ENCODE data around the gene UBR2.

UBR2 gene

GRCh38 chr6:42714098-42714761 is 150.4 kb downstream of the UBR2 start:
- Histone ChIP-seq H3K27ac (no peak overlapping the region), H3K27me3 (no peaks in the 10 kb centered on the region), H3K36me3 (no peaks in the 10 kb centered on the region), H3K9me3 (no peaks in the 10 kb centered on the region), H3K4me1 (ENCODE audit: control insufficient read depth in 1 of 2, insufficient read depth in 1 of 2, low read depth in 1 of 2, low read length in 1 of 2) (no peaks in the 10 kb centered on the region), H3K4me3 (ENCODE audit: low read depth in 1 of 2, low read length in 1 of 2) (no peak overlapping the region)
- no peak for TF ChIP-seq CTCF (IDR thresholded peaks at IDR 0.05)

- Histone ChIP-seq H3K27ac (no peak overlapping the region), H3K36me3 (no peaks in the 10 kb centered on the region), H3K9me3 (no peaks in the 10 kb centered on the region), H3K4me1 (ENCODE audit: control insufficient read depth in 1 of 2, insufficient read depth in 1 of 2, low read depth in 1 of 2, low read length in 1 of 2) (no peaks in the 10 kb centered on the region), H3K27me3 (peaks cover 11% of the 10 kb centered on the region), H3K4me3 (ENCODE audit: low read depth in 1 of 2, low read length in 1 of 2) (no peak overlapping the region)
- TF ChIP-seq CTCF (IDR thresholded peaks at IDR 0.05), result no peak
These were observed 152.0 kb downstream of the UBR2 start for GRCh38 chr6:42715871-42716270.

- H3K27ac ChIP-seq, result no peak overlapping the region
- H3K4me1 ChIP-seq (ENCODE audit: control insufficient read depth in 1 of 2, insufficient read depth in 1 of 2, low read depth in 1 of 2, low read length in 1 of 2), result no peaks in the 10 kb centered on the region
- H3K36me3 ChIP-seq, result no peaks in the 10 kb centered on the region
- H3K27me3 ChIP-seq, result peaks cover 24% of the 10 kb centered on the region
- H3K9me3 ChIP-seq, result no peaks in the 10 kb centered on the region
- H3K4me3 ChIP-seq (ENCODE audit: low read depth in 1 of 2, low read length in 1 of 2), result no peak overlapping the region
- no peak for TF ChIP-seq CTCF (IDR thresholded peaks at IDR 0.05)
These were observed 156.9 kb downstream of the UBR2 start for GRCh38 chr6:42720739-42721138.

GRCh38 chr6:42722497-42722896 is 158.7 kb downstream of the UBR2 start, which contains the start of gene PRPH2:
TSS of gene PRPH2 (minus strand) at chr6:42722597. CDS start at chr6:42722334, 263 bp downstream.
- Histone ChIP-seq H3K4me3 (ENCODE audit: low read depth in 1 of 2, low read length in 1 of 2) (no peak within 1 kb of the TSS), H3K36me3 (no peaks in the 10 kb centered on the region), H3K9me3 (no peaks in the 10 kb centered on the region), H3K27me3 (peaks cover 24% of the 10 kb centered on the region), H3K27ac (no peak within 1 kb of the TSS), H3K4me1 (ENCODE audit: control insufficient read depth in 1 of 2, insufficient read depth in 1 of 2, low read depth in 1 of 2, low read length in 1 of 2) (peaks cover 12 to 13% of the 10 kb centered on the region in 2 experiments)
- no peak for TF ChIP-seq CTCF (IDR thresholded peaks at IDR 0.05)

- H3K27me3 ChIP-seq, result peaks cover 23% of the 10 kb centered on the region
- no peak overlapping the region for H3K4me3 ChIP-seq (ENCODE audit: low read depth in 1 of 2, low read length in 1 of 2)
- no peaks in the 10 kb centered on the region for H3K36me3 ChIP-seq
- no peak for TF ChIP-seq CTCF (IDR thresholded peaks at IDR 0.05)
- no peak overlapping the region for H3K27ac ChIP-seq
- no peaks in the 10 kb centered on the region for H3K9me3 ChIP-seq
- peaks cover 13 to 14% of the 10 kb centered on the region in 2 experiments for H3K4me1 ChIP-seq (ENCODE audit: control insufficient read depth in 1 of 2, insufficient read depth in 1 of 2, low read depth in 1 of 2, low read length in 1 of 2)
These were observed 161.0 kb downstream of the UBR2 start for GRCh38 chr6:42724825-42725224.
